Neural progenitor cell (in vitro differentiated cells): Measurements from ENCODE around the gene SLCO6A1.

Experiments
- CTCF ChIP-seq: fragments of 200-600 bp; sonication (generic); IDR thresholded peaks from 2 replicates; pipeline ENCODE4 v1.5.1; 2017; ENCODE audit warnings: antibody characterized with exemption, mild to moderate bottlenecking
- EZH2 ChIP-seq: fragments of 200-600 bp; sonication (generic); IDR thresholded peaks from 2 replicates; pipeline ENCODE4 v1.6.1; 2017; ENCODE audit warnings: antibody characterized with exemption, mild to moderate bottlenecking, moderate library complexity
- EZH2phosphoT487 ChIP-seq: fragments of 200-600 bp; sonication (generic); IDR thresholded peaks from 2 replicates; pipeline ENCODE4 v1.6.1; 2017; ENCODE audit warnings: antibody characterized with exemption

GRCh38 chr5:102523541-102524175, 24.9 kb upstream of the SLCO6A1 start:
- no peak for TF ChIP-seq EZH2
- TF ChIP-seq CTCF = no peak
- TF ChIP-seq EZH2phosphoT487 = no peak
